ENCODE results near the gene FDXR. TPM values are rescaled to one million over a fixed set of nuclear protein-coding genes. Genes with fewer than 3 reads are reported as not detected.

Gene FDXR
- total and polyA plus RNA-seq, 9 of the 15 experiments (the other 6 are each of a cell fraction or from before 2014, with no cell fraction given) = 0.89 to 70.7 (median 30.9) TPM

DNA sequence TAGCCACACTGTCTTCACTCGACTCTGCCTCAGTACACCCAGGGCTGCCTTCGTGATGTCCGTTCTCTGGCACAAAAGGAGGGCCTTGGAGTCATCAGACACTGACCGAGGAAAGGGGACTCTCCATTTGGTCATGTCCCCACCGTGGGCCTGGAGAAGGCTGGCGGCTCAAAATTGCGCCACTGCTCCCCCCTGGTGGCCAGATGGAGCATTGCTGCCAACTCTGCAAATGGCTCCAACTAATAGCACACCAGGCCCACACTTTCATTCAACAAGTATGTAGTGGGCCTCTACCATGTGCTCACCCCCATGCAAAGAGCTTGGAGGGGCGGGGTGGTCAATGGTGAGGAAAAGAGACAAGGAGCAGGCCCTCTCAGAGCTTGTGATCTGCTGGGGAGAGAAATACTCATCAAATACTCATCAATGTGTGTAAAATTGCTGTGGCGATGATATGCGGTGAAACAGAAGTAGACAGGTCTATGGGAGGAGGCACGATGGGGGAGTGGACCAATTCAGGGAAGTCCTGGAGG is 7.9 kb downstream of the FDXR start (continued):
- TF ChIP-seq PCBP2 (IDR thresholded peaks at IDR 0.05; ENCODE audit: low read depth, low read length, poor library complexity, severe bottlenecking) = no peak
- TF ChIP-seq ZNF316 (IDR thresholded peaks at IDR 0.05) = no peak
- TF ChIP-seq ZKSCAN1 (IDR thresholded peaks at IDR 0.05; ENCODE audit: low read depth, low read length) = 0 out of 2 replicates have a peak, but pooled peaks have one; percentile 24
- no peak for TF ChIP-seq WHSC1 (IDR thresholded peaks at IDR 0.05; ENCODE audit: low read length)
- no peak for TF ChIP-seq CGGBP1 (CRISPR knock-in tag; IDR thresholded peaks at IDR 0.05)
- TF ChIP-seq, protein P1, sequence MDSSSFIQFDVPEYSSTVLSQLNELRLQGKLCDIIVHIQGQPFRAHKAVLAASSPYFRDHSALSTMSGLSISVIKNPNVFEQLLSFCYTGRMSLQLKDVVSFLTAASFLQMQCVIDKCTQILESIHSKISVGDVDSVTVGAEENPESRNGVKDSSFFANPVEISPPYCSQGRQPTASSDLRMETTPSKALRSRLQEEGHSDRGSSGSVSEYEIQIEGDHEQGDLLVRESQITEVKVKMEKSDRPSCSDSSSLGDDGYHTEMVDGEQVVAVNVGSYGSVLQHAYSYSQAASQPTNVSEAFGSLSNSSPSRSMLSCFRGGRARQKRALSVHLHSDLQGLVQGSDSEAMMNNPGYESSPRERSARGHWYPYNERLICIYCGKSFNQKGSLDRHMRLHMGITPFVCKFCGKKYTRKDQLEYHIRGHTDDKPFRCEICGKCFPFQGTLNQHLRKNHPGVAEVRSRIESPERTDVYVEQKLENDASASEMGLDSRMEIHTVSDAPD (CRISPR knock-in tag; IDR thresholded peaks at IDR 0.05) = no peak
- no peak for TF ChIP-seq ZNF395 (CRISPR knock-in tag; IDR thresholded peaks at IDR 0.05)
- TF ChIP-seq, protein P2, sequence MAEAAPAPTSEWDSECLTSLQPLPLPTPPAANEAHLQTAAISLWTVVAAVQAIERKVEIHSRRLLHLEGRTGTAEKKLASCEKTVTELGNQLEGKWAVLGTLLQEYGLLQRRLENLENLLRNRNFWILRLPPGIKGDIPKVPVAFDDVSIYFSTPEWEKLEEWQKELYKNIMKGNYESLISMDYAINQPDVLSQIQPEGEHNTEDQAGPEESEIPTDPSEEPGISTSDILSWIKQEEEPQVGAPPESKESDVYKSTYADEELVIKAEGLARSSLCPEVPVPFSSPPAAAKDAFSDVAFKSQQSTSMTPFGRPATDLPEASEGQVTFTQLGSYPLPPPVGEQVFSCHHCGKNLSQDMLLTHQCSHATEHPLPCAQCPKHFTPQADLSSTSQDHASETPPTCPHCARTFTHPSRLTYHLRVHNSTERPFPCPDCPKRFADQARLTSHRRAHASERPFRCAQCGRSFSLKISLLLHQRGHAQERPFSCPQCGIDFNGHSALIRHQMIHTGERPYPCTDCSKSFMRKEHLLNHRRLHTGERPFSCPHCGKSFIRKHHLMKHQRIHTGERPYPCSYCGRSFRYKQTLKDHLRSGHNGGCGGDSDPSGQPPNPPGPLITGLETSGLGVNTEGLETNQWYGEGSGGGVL (CRISPR knock-in tag; IDR thresholded peaks at IDR 0.05) = no peak
- no peak for TF ChIP-seq RFX7 (CRISPR knock-in tag; IDR thresholded peaks at IDR 0.05)
- no peak for TF ChIP-seq EZH2 (IDR thresholded peaks at IDR 0.05; ENCODE audit: borderline replicate concordance, low read depth, low read length)
- TF ChIP-seq RB1 (IDR thresholded peaks at IDR 0.05; ENCODE audit: low read depth) = peak; percentile 46; the same call in 1 of the 2 replicates
- no peak for TF ChIP-seq ZNF197 (CRISPR knock-in tag; IDR thresholded peaks at IDR 0.05; ENCODE audit: low read depth)
- TF ChIP-seq, protein P3, sequence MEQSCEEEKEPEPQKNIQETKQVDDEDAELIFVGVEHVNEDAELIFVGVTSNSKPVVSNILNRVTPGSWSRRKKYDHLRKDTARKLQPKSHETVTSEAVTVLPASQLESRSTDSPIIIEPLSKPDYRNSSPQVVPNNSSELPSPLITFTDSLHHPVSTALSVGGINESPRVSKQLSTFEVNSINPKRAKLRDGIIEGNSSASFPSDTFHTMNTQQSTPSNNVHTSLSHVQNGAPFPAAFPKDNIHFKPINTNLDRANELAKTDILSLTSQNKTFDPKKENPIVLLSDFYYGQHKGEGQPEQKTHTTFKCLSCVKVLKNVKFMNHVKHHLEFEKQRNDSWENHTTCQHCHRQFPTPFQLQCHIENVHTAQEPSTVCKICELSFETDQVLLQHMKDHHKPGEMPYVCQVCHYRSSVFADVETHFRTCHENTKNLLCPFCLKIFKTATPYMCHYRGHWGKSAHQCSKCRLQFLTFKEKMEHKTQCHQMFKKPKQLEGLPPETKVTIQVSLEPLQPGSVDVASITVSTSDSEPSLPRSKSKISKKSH (CRISPR knock-in tag; IDR thresholded peaks at IDR 0.05) = no peak
- no peak for TF ChIP-seq TAF9B (IDR thresholded peaks at IDR 0.05; ENCODE audit: partially characterized antibody)
- no peak for TF ChIP-seq ZNF134 (CRISPR knock-in tag; conservative IDR thresholded peaks at IDR 0.05)
- TF ChIP-seq ZNF277 (CRISPR knock-in tag; IDR thresholded peaks at IDR 0.05; ENCODE audit: borderline replicate concordance) = no peak
- no peak for TF ChIP-seq CHD2 (IDR thresholded peaks at IDR 0.05; ENCODE audit: low read depth, low read length)
- TF ChIP-seq ELK1 (CRISPR knock-in tag; IDR thresholded peaks at IDR 0.05) = no peak
- TF ChIP-seq XRCC5 (IDR thresholded peaks at IDR 0.05; ENCODE audit: low read depth, low read length) = peak; percentile 94
- TF ChIP-seq KAT8 (IDR thresholded peaks at IDR 0.05; ENCODE audit: low read depth) = no peak
- TF ChIP-seq SNIP1 (IDR thresholded peaks at IDR 0.05; ENCODE audit: low read depth) = no peak
